Activated naive CD4-positive, alpha-beta T cell treated with anti-CD3 and anti-CD28 coated beads, Interleukin-2, amount 50 U/mL, for 72 hours (primary cell): ENCODE measurements around the gene LTC4S. TPM values are rescaled to one million over a fixed set of nuclear protein-coding genes. Genes with fewer than 3 reads are reported as not detected.
"Not testable (repeated sequence)": the region's sequence is repeated elsewhere in the genome, so short reads cannot be mapped to it uniquely, and the experiment has no call there.

Experiments
- ATAC-seq, 2 donors: fragments of 150-1000 bp; cut with Tn5 transposase; 2 replicates each; pipeline ENCODE4 v1.10.0; 2021; ENCODE audit warnings: mild to moderate bottlenecking in 2 of 2, moderate library complexity in 2 of 2
- DNase-seq, 2 donors: peaks; one replicate each; pipeline ENCODE4 v3.0.0; 2021 to 2022; ENCODE audit warnings: low spot score in 2 of 2
- H3K27ac Mint-ChIP-seq, 2 donors: one replicate each; pipeline ENCODE4 v1.8.0; 2022; ENCODE audit warnings: mild to moderate bottlenecking in 2 of 2, mixed read lengths in 2 of 2
- H3K36me3 Mint-ChIP-seq, 2 donors: one replicate each; pipeline ENCODE4 v1.8.0; 2022; ENCODE audit warnings: mixed read lengths in 2 of 2
- H3K9me3 Mint-ChIP-seq, 2 donors: one replicate each; pipeline ENCODE4 v1.8.0; 2022; ENCODE audit warnings: mixed read lengths in 2 of 2
- total RNA-seq, 2 donors: library from RNA; stranded (reverse); gene quantifications; one replicate each; pipeline ENCODE4 v1.2.3, GENCODE V29; 2022

LTC4S gene
- total RNA-seq = 1 to 10 TPM in 1 of 2 donors, under 1 TPM in 1; 0.52 to 1.1 TPM

GRCh38 chr5:179793468-179794139 lies at the start of gene LTC4S:
LTC4S (plus strand) TSS chr5:179793986; CDS start chr5:179794081, 95 bp downstream.
- H3K9me3 Mint-ChIP-seq = no peaks in the 10 kb centered on the region
- ATAC-seq = peak; percentile 7 to 50
- peaks cover 0 to 6% of the 10 kb centered on the region in 2 donors for H3K36me3 Mint-ChIP-seq
- peak within 1 kb of the TSS in 1 of 2 donors; percentile 29 for H3K27ac Mint-ChIP-seq
- no peak for DNase-seq

- not testable (repeated sequence) for H3K27ac Mint-ChIP-seq, ATAC-seq, DNase-seq, H3K9me3 Mint-ChIP-seq
- H3K36me3 Mint-ChIP-seq = peaks cover 0 to 14% of the 10 kb centered on the region in 2 donors
These were observed 49.7 kb upstream of the LTC4S start for GRCh38 chr5:179744106-179744505.

GRCh38 chr5:179746872-179747271 lies 46.9 kb upstream of the LTC4S start:
- Mint-ChIP-seq H3K27ac (no peak overlapping the region), H3K36me3 (peaks cover 0 to 17% of the 10 kb centered on the region in 2 donors), H3K9me3 (no peaks in the 10 kb centered on the region)
- ATAC-seq (no peak), DNase-seq (no peak)

- ATAC-seq (no peak), DNase-seq (no peak)
- Mint-ChIP-seq H3K27ac (no peak overlapping the region), H3K9me3 (no peaks in the 10 kb centered on the region), H3K36me3 (peaks cover 0 to 17% of the 10 kb centered on the region in 2 donors)
These were observed 46.0 kb upstream of the LTC4S start for GRCh38 chr5:179747811-179748210.

- H3K9me3 Mint-ChIP-seq = no peaks in the 10 kb centered on the region
- peaks cover 0 to 24% of the 10 kb centered on the region in 2 donors for H3K36me3 Mint-ChIP-seq
- DNase-seq = no peak
- peak overlapping the region in 1 of 2 donors; percentile 46 for H3K27ac Mint-ChIP-seq
- no peak for ATAC-seq
These were observed 43.8 kb upstream of the LTC4S start for GRCh38 chr5:179749857-179750508.

- peak overlapping the region in 1 of 2 donors; percentile 8 for H3K27ac Mint-ChIP-seq
These were observed 39.8 kb upstream of the LTC4S start for GRCh38 chr5:179753971-179754370.

GRCh38 chr5:179755022-179755421 lies 38.8 kb upstream of the LTC4S start:
- no peak for DNase-seq
- H3K27ac Mint-ChIP-seq = peak overlapping the region; percentile 8 to 38
- ATAC-seq = no peak
- no peaks in the 10 kb centered on the region for H3K9me3 Mint-ChIP-seq
- peaks cover 0 to 15% of the 10 kb centered on the region in 2 donors for H3K36me3 Mint-ChIP-seq

More at GRCh38 chr5:179753971-179754370, 39.8 kb upstream of the LTC4S start:
- DNase-seq (no peak), ATAC-seq (no peak)
- no peaks in the 10 kb centered on the region for H3K9me3 Mint-ChIP-seq
- H3K36me3 Mint-ChIP-seq = peaks cover 0 to 19% of the 10 kb centered on the region in 2 donors

- DNase-seq = no peak
- Mint-ChIP-seq H3K36me3 (no peaks in the 10 kb centered on the region), H3K27ac (peak overlapping the region; percentile 16 to 68), H3K9me3 (no peaks in the 10 kb centered on the region)
- ATAC-seq = peak; percentile 30 to 46
These were observed 34.8 kb upstream of the LTC4S start for GRCh38 chr5:179758955-179759354.

- Mint-ChIP-seq H3K27ac (peak overlapping the region; percentile 68 to 85), H3K36me3 (no peaks in the 10 kb centered on the region), H3K9me3 (no peaks in the 10 kb centered on the region)
- DNase-seq (peak in 1 of 2 donors; percentile 14), ATAC-seq (peak; percentile 72 to 88)
These were observed 33.9 kb upstream of the LTC4S start for GRCh38 chr5:179759581-179760551.

GRCh38 chr5:179762079-179762780 lies 31.6 kb upstream of the LTC4S start:
- Mint-ChIP-seq H3K9me3 (no peaks in the 10 kb centered on the region), H3K27ac (peak overlapping the region in 1 of 2 donors; percentile 54), H3K36me3 (peaks cover 0 to 5% of the 10 kb centered on the region in 2 donors)
- peak in 1 of 2 donors; percentile 31 for ATAC-seq
- DNase-seq = no peak

- DNase-seq (no peak), ATAC-seq (no peak)
- Mint-ChIP-seq H3K27ac (no peak overlapping the region), H3K36me3 (peaks cover 0 to 5% of the 10 kb centered on the region in 2 donors), H3K9me3 (no peaks in the 10 kb centered on the region)
These were observed 31.0 kb upstream of the LTC4S start for GRCh38 chr5:179762781-179763176.

- ATAC-seq = peak in 1 of 2 donors; percentile 21
- Mint-ChIP-seq H3K27ac (peak overlapping the region in 1 of 2 donors; percentile 51), H3K9me3 (no peaks in the 10 kb centered on the region), H3K36me3 (peaks cover 0 to 5% of the 10 kb centered on the region in 2 donors)
- DNase-seq = peak in 1 of 2 donors; percentile 27
These were observed 30.4 kb upstream of the LTC4S start for GRCh38 chr5:179763215-179763945.

GRCh38 chr5:179764056-179764455 lies 29.7 kb upstream of the LTC4S start:
- DNase-seq (no peak), ATAC-seq (no peak)
- H3K9me3 Mint-ChIP-seq = no peaks in the 10 kb centered on the region
- no peak overlapping the region for H3K27ac Mint-ChIP-seq
- peaks cover 0 to 9% of the 10 kb centered on the region in 2 donors for H3K36me3 Mint-ChIP-seq

GRCh38 chr5:179765400-179765799 lies 28.4 kb upstream of the LTC4S start:
- ATAC-seq = no peak
- H3K9me3 Mint-ChIP-seq = no peaks in the 10 kb centered on the region
- H3K27ac Mint-ChIP-seq = peak overlapping the region; percentile 64 to 68
- H3K36me3 Mint-ChIP-seq = peaks cover 0 to 12% of the 10 kb centered on the region in 2 donors
- no peak for DNase-seq

- H3K9me3 Mint-ChIP-seq = no peaks in the 10 kb centered on the region
- H3K36me3 Mint-ChIP-seq = peaks cover 0 to 12% of the 10 kb centered on the region in 2 donors
- no peak for ATAC-seq
- peak overlapping the region; percentile 64 to 68 for H3K27ac Mint-ChIP-seq
- no peak for DNase-seq
These were observed 27.6 kb upstream of the LTC4S start for GRCh38 chr5:179766021-179766725.
